GM11168 (cell line): ENCODE measurements around the gene TGM5.
"Not testable (repeated sequence)": the region's sequence is repeated elsewhere in the genome, so short reads cannot be mapped to it uniquely, and the experiment has no call there.

Source experiments
- in situ Hi-C: fragments of 300-500 bp; cut with MboI; formaldehyde crosslinking; loops from one replicate; pipeline ENCODE4 v1.12.0; 2022; ENCODE audit warnings: low sequenced_read_pairs; ENCODE audit not compliant: unreplicated experiment

The TGM5 gene

GRCh38 chr15:43251185-43251870, 15.4 kb downstream of the TGM5 start:
- in situ Hi-C loops, result no loop called here

- in situ Hi-C loops, result no loop called here
Measured at GRCh38 chr15:43250785-43251184, 15.9 kb downstream of the TGM5 start.

GRCh38 chr15:43249699-43250203, 17.0 kb downstream of the TGM5 start:
- in situ Hi-C loops, result no loop called here

GRCh38 chr15:43249236-43249635, 17.5 kb downstream of the TGM5 start:
- in situ Hi-C loops, result no loop called here

- in situ Hi-C loops, result no loop called here
Measured at GRCh38 chr15:43246261-43246774, 20.4 kb downstream of the TGM5 start.

- in situ Hi-C loops, result no loop called here
Measured at GRCh38 chr15:43244092-43244491, 22.6 kb downstream of the TGM5 start.

GRCh38 chr15:43243020-43243645, 23.6 kb downstream of the TGM5 start:
- in situ Hi-C loops, result no loop called here

- in situ Hi-C loops, result no loop called here
Measured at GRCh38 chr15:43242616-43243015, 24.1 kb downstream of the TGM5 start.

- in situ Hi-C loops, result no loop called here
Measured at GRCh38 chr15:43241100-43241499, 25.6 kb downstream of the TGM5 start.

GRCh38 chr15:43239732-43240491, 26.8 kb downstream of the TGM5 start:
- in situ Hi-C loops, result no loop called here

GRCh38 chr15:43238671-43239131, 28.0 kb downstream of the TGM5 start:
- in situ Hi-C loops, result no loop called here

- in situ Hi-C loops, result no loop called here
Measured at GRCh38 chr15:43237842-43238470, 28.8 kb downstream of the TGM5 start.

GRCh38 chr15:43235536-43235935, 31.2 kb downstream of the TGM5 start:
- in situ Hi-C loops, result no loop called here

- in situ Hi-C loops, result loop anchor here (5.0 kb wide), 1 partner anchor 35 kb away; the partner anchor contains the start of gene TGM5
Measured at GRCh38 chr15:43232289-43232874, 34.3 kb downstream of the TGM5 start.

GRCh38 chr15:43230640-43231115, 36.0 kb downstream of the TGM5 start:
- in situ Hi-C loops, result loop anchor here (5.0 kb wide), 1 partner anchor 37 kb away; the partner anchor contains the start of gene TGM5

GRCh38 chr15:43229977-43230376, 36.8 kb downstream of the TGM5 start:
- in situ Hi-C loops, result loop anchor here (5.0 kb wide), 1 partner anchor 37 kb away; the partner anchor contains the start of gene TGM5

GRCh38 chr15:43226436-43227305, 40.1 kb downstream of the TGM5 start:
- in situ Hi-C loops, result no loop called here

GRCh38 chr15:43225950-43226255, 40.8 kb downstream of the TGM5 start:
- in situ Hi-C loops, result not testable (repeated sequence)
